Kidney (tissue), 14 donors: Measurements from ENCODE around the gene GOLPH3. TPM values are rescaled to one million over a fixed set of nuclear protein-coding genes. Genes with fewer than 3 reads are reported as not detected.

ENCODE experiments used
- DNase-seq, 5 donors: peaks; one replicate each; pipeline ENCODE4 v3.0.0-alpha.2; 2013 to 2020
- FAIRE-seq: peaks from 2 replicates; lab custom pipeline; 2012; peaks lifted over from hg19 to GRCh38; lab: Jason Lieb, UNC
- H3K27ac ChIP-seq, 2 donors: one replicate each; pipeline ENCODE4 v1.7.0; 2013; ENCODE audit warnings: low read depth in 2 of 2, low read length in 2 of 2, inconsistent platforms in 1 of 2
- H3K27me3 ChIP-seq: one replicate; pipeline ENCODE4 v1.7.1; 2013; ENCODE audit warnings: low read length, inconsistent platforms; ENCODE audit not compliant: control insufficient read depth, insufficient read depth
- H3K36me3 ChIP-seq, 3 donors: one replicate each; pipeline versions ENCODE4 v1.7.0 to v1.7.1; 2013; ENCODE audit warnings: low read length in 3 of 3, control low read depth in 1 of 3, inconsistent platforms in 1 of 3; ENCODE audit not compliant: insufficient read depth in 3 of 3, control insufficient read depth in 2 of 3
- H3K4me1 ChIP-seq, 3 donors: one replicate each; pipeline versions ENCODE4 v1.7.0 to v1.7.1; 2013; ENCODE audit warnings: low read length in 3 of 3, inconsistent platforms in 1 of 3, low read depth in 1 of 3; ENCODE audit not compliant: control insufficient read depth in 2 of 3, insufficient read depth in 2 of 3
- H3K4me3 ChIP-seq, 3 donors: one replicate each; pipeline versions ENCODE4 v1.7.0 to v1.8.1; 2013; ENCODE audit warnings: low read length in 3 of 3, control low read depth in 1 of 3, inconsistent platforms in 1 of 3
- H3K9ac ChIP-seq, 3 donors: one replicate each; pipeline versions ENCODE4 v1.7.0 to v1.7.1; 2013; ENCODE audit warnings: low read length in 3 of 3, control low read depth in 1 of 3, inconsistent platforms in 1 of 3
- H3K9me3 ChIP-seq, 3 donors: one replicate each; pipeline versions ENCODE4 v1.7.0 to v1.7.1; 2013; ENCODE audit warnings: low read length in 3 of 3, control low read depth in 1 of 3, inconsistent platforms in 1 of 3; ENCODE audit not compliant: control insufficient read depth in 2 of 3, insufficient read depth in 1 of 3
- CTCF ChIP-seq: IDR thresholded peaks from 3 replicates; pipeline ENCODE4 v1.5.1; 2012; ENCODE audit warnings: mild to moderate bottlenecking, moderate library complexity, borderline replicate concordance; ENCODE audit not compliant: insufficient read depth; ENCODE audit errors: extremely low read depth
- intact Hi-C: fragments of 100-400 bp; cut with DNase I; formaldehyde crosslinking; loops from one replicate; pipeline ENCODE4 v1.11.1; 2022
- polyA plus RNA-seq: library from polyadenylated mRNA; stranded (reverse); fragments of 350-450 nt; fragmentation: Illumina TruSeq; extraction: RNeasy Lipid Tissue Mini Kit (QIAGEN cat#74804); gene quantifications from one replicate; pipeline ENCODE4 v1.2.3, GENCODE V29; 2014; ENCODE audit warnings: low read depth, low replicate concordance; ENCODE audit not compliant: insufficient read depth
- total RNA-seq: library from RNA; stranded (reverse); fragmentation: NEBNext Ultra II Directional; extraction: Animal tissue kit (Norgen Biotek cat#: 25700); gene quantifications from one replicate; pipeline ENCODE4 v1.2.1, GENCODE V29; 2021
- donor health status: control.
- donor health status: control.
- donor health status: control.
- donor health status: control.
- donor health status: control.
- donor health status: DM: yes; HTN: yes; CAD: no.
- donor health status: Normal renal cell carcinoma (clear cell type).

The GOLPH3 gene
- total and polyA plus RNA-seq, 2 donors from 2014 or later = 38.5 to 118 TPM

GRCh38 chr5:32136342-32136741, 37.8 kb downstream of the GOLPH3 start:
- no peaks in the 10 kb centered on the region for H3K4me1 ChIP-seq
- DNase-seq (no peak), FAIRE-seq (no peak)
- H3K9me3 ChIP-seq = no peaks in the 10 kb centered on the region
- no peak for TF ChIP-seq CTCF
- H3K9ac ChIP-seq = no peak overlapping the region
- H3K27me3 ChIP-seq = no peaks in the 10 kb centered on the region
- intact Hi-C loops = no loop called here
- peaks cover 3 to 14% (median 4%) of the 10 kb centered on the region in 3 donors for H3K36me3 ChIP-seq
- no peak overlapping the region for H3K27ac ChIP-seq
- no peak overlapping the region for H3K4me3 ChIP-seq

- TF ChIP-seq CTCF = no peak
- DNase-seq = no peak
- no peak for FAIRE-seq
- intact Hi-C loops = no loop called here
- H3K9ac ChIP-seq = no peak overlapping the region
- H3K4me1 ChIP-seq = no peaks in the 10 kb centered on the region
- no peak overlapping the region for H3K27ac ChIP-seq
- no peaks in the 10 kb centered on the region for H3K27me3 ChIP-seq
- H3K4me3 ChIP-seq = no peak overlapping the region
- H3K36me3 ChIP-seq = peaks cover 3 to 14% (median 4%) of the 10 kb centered on the region in 3 donors
- no peaks in the 10 kb centered on the region for H3K9me3 ChIP-seq
These were observed 39.0 kb downstream of the GOLPH3 start for GRCh38 chr5:32135086-32135485.

- Histone ChIP-seq H3K4me3 (no peak overlapping the region), H3K36me3 (peaks cover 3 to 15% (median 4%) of the 10 kb centered on the region in 3 donors), H3K27ac (no peak overlapping the region), H3K4me1 (peaks cover 0 to 6% (median 5%) of the 10 kb centered on the region in 3 donors), H3K9me3 (no peaks in the 10 kb centered on the region), H3K27me3 (no peaks in the 10 kb centered on the region), H3K9ac (no peak overlapping the region)
- intact Hi-C loops = no loop called here
- TF ChIP-seq CTCF = no peak
- FAIRE-seq = no peak
- no peak for DNase-seq
These were observed 41.4 kb downstream of the GOLPH3 start for GRCh38 chr5:32132757-32133156.

- Histone ChIP-seq H3K4me3 (no peak overlapping the region), H3K27ac (no peak overlapping the region), H3K9me3 (no peaks in the 10 kb centered on the region), H3K9ac (no peak overlapping the region), H3K4me1 (peaks cover 0 to 12% (median 7%) of the 10 kb centered on the region in 3 donors), H3K27me3 (no peaks in the 10 kb centered on the region), H3K36me3 (peaks cover 3 to 16% (median 4%) of the 10 kb centered on the region in 3 donors)
- FAIRE-seq (no peak), DNase-seq (no peak)
- intact Hi-C loops = no loop called here
- TF ChIP-seq CTCF = no peak
These were observed 42.5 kb downstream of the GOLPH3 start for GRCh38 chr5:32131604-32132003.
